Subcutaneous abdominal adipose tissue (tissue), 5 donors: Measurements from ENCODE around the gene ABCA7.

Source experiments
- H3K27ac ChIP-seq: one replicate; pipeline ENCODE4 v1.7.0; 2013; ENCODE audit warnings: low read depth, mild to moderate bottlenecking, inconsistent platforms, low read length, moderate library complexity
- H3K27me3 ChIP-seq, 5 donors: one replicate each; pipeline ENCODE4 v1.7.0; 2013; ENCODE audit warnings: low read length in 5 of 5, inconsistent platforms in 1 of 5; ENCODE audit not compliant: control insufficient read depth in 5 of 5, insufficient read depth in 4 of 5
- H3K36me3 ChIP-seq, 5 donors: one replicate each; pipeline ENCODE4 v1.7.0; 2013; ENCODE audit warnings: low read length in 5 of 5; ENCODE audit not compliant: control insufficient read depth in 5 of 5, insufficient read depth in 5 of 5
- H3K4me1 ChIP-seq, 5 donors: one replicate each; pipeline ENCODE4 v1.7.0; 2013; ENCODE audit warnings: low read length in 5 of 5, mild to moderate bottlenecking in 3 of 5, moderate library complexity in 1 of 5; ENCODE audit not compliant: control insufficient read depth in 5 of 5, insufficient read depth in 5 of 5
- H3K4me3 ChIP-seq, 5 donors: one replicate each; pipeline ENCODE4 v1.7.0; 2013; ENCODE audit warnings: low read length in 5 of 5, low read depth in 1 of 5
- H3K9ac ChIP-seq, 5 donors: one replicate each; pipeline ENCODE4 v1.7.0; 2013; ENCODE audit warnings: low read length in 5 of 5, mild to moderate bottlenecking in 4 of 5, moderate library complexity in 3 of 5
- H3K9me3 ChIP-seq, 5 donors: one replicate each; pipeline ENCODE4 v1.7.0; 2013; ENCODE audit warnings: low read length in 5 of 5; ENCODE audit not compliant: control insufficient read depth in 5 of 5
- donor health status: healthy.
- donor health status: healthy.
- donor health status: healthy.
- donor health status: healthy.
- donor health status: healthy.

The ABCA7 gene

DNA sequence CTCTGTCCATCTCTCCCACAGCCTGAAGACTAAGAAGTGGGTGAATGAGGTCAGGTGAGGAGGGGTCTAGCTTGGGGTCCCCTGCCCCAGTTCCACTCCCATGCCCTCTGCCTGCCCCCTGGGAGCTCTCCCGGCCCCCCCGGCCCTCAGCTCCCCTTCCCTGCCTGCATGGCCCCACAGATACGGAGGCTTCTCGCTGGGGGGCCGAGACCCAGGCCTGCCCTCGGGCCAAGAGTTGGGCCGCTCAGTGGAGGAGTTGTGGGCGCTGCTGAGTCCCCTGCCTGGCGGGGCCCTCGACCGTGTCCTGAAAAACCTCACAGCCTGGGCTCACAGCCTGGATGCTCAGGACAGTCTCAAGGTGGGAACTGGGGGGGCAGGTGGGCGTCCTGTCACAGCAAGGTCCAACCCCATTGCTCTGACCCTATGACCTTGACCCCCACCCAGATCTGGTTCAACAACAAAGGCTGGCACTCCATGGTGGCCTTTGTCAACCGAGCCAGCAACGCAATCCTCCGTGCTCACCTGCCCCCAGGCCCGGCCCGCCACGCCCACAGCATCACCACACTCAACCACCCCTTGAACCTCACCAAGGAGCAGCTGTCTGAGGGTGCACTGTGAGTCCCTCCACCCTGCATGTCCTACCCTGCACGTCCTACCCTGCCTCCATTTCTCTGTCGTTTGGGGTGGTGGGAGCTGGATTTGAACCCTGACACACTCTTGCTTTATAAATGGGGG is 16.1 kb downstream of the ABCA7 start:
- H3K4me3 ChIP-seq, result peak overlapping the region in 2 of 5 donors; percentile 6 to 13
- no peaks in the 10 kb centered on the region for H3K4me1 ChIP-seq
- no peak overlapping the region for H3K27ac ChIP-seq
- no peaks in the 10 kb centered on the region for H3K27me3 ChIP-seq
- H3K36me3 ChIP-seq, result peaks cover 0 to 49% (median 30%) of the 10 kb centered on the region in 5 donors
- H3K9me3 ChIP-seq, result peaks cover 11 to 47% (median 39%) of the 10 kb centered on the region in 5 donors
- H3K9ac ChIP-seq, result no peak overlapping the region

DNA sequence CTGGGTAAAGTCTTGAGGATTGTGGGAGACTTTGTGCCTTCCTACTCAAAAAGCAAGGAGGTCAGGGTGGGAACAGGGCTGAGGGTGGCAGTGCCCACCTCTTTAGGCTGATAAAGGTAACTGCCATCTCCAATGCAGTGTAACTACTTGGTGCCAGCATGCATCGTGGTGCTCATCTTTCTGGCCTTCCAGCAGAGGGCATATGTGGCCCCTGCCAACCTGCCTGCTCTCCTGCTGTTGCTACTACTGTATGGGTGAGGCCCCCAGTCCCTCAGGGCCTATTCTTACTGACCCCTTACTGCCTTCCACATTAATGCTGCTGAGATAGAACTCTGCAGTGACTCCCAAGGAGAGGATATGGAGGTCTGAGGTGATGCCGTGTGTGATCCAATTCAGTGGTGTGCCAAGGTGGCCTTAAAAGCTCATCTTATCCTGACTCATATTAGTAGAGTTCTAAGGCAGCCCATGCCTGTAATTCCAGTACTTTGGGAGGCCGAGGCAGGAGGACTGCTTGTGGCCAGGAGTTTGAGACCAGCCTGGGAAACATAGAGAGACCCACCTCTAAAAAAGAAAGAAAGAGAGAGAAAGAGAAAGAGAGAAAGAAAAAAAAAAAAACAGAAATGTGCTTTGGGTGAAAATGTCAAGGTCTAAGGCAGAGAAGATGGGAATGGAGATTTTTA is 17.4 kb downstream of the ABCA7 start:
- peak overlapping the region in 3 of 5 donors; percentile 13 to 49 (median 27) for H3K4me3 ChIP-seq
- H3K27ac ChIP-seq, result no peak overlapping the region
- no peaks in the 10 kb centered on the region for H3K27me3 ChIP-seq
- H3K4me1 ChIP-seq, result no peaks in the 10 kb centered on the region
- peaks cover 11 to 47% (median 39%) of the 10 kb centered on the region in 5 donors for H3K9me3 ChIP-seq
- no peak overlapping the region for H3K9ac ChIP-seq
- peaks cover 0 to 49% (median 30%) of the 10 kb centered on the region in 5 donors for H3K36me3 ChIP-seq

DNA sequence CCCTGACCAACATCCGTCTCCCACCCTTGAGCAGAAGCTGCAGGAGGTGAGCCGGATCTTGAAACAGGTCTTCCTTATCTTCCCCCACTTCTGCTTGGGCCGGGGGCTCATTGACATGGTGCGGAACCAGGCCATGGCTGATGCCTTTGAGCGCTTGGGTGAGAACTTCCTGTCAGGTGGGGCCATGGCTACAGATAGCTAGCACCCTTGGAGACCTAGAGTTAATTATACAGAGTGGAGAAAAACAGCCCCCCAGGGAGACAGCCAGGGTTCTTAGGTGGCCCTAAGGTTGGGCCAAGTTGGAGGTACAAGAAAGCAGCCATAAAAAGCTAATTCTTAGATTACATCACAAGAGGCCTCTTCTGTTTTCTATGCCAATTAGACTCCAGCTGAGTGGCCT is 18.2 kb downstream of the ABCA7 start:
- Histone ChIP-seq H3K4me1 (no peaks in the 10 kb centered on the region), H3K36me3 (peaks cover 0 to 49% (median 30%) of the 10 kb centered on the region in 5 donors), H3K4me3 (peak overlapping the region in 2 of 5 donors; percentile 22 to 51), H3K27ac (no peak overlapping the region), H3K27me3 (no peaks in the 10 kb centered on the region), H3K9me3 (peaks cover 11 to 47% (median 39%) of the 10 kb centered on the region in 5 donors), H3K9ac (no peak overlapping the region)

DNA sequence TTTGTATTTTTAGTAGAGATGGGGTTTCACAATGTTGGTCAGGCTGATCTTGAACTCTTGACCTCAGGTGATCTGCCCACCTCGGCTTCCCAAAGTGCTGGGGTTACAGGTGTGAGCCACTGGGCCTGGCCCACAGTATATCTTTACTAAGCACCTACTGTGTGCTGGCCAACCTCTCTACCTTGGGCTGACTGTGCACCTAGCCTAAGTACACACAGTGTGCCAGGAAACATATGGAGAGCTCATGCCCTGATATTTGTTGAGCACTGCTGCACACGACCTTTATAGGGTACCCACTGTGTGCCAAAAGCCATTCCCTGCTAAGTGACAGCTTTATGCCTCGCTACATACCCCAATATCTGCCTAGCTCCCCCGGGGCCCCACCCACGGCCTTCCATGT is 20.8 kb downstream of the ABCA7 start:
- Histone ChIP-seq H3K27ac (no peak overlapping the region), H3K4me1 (peaks cover 0 to 13% (median 11%) of the 10 kb centered on the region in 5 donors), H3K36me3 (peaks cover 0 to 30% (median 20%) of the 10 kb centered on the region in 5 donors), H3K4me3 (no peak overlapping the region), H3K9ac (no peak overlapping the region), H3K9me3 (peaks cover 11 to 39% (median 38%) of the 10 kb centered on the region in 5 donors), H3K27me3 (peaks cover 0 to 13% (median 0%) of the 10 kb centered on the region in 5 donors)

DNA sequence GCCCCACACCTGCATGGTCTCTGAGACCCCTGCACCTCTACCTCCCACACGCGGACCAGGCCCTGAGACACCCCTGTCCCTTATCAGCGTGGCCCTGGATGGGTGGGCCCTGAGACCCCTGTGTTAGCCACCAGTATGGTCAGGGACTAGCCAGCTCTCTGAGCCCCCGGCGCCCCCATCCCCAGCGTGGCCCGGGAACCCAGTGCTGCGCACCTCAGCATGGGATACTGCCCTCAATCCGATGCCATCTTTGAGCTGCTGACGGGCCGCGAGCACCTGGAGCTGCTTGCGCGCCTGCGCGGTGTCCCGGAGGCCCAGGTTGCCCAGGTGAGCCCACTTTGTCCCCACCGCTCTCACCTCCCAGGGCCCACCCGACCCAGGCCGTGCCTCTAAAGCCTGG is 22.1 kb downstream of the ABCA7 start:
- Histone ChIP-seq H3K9ac (no peak overlapping the region), H3K4me3 (no peak overlapping the region), H3K4me1 (peaks cover 0 to 22% (median 21%) of the 10 kb centered on the region in 5 donors), H3K9me3 (peaks cover 8 to 26% (median 25%) of the 10 kb centered on the region in 5 donors), H3K27me3 (peaks cover 0 to 24% (median 0%) of the 10 kb centered on the region in 5 donors), H3K27ac (no peak overlapping the region), H3K36me3 (peaks cover 0 to 17% (median 13%) of the 10 kb centered on the region in 5 donors)

DNA sequence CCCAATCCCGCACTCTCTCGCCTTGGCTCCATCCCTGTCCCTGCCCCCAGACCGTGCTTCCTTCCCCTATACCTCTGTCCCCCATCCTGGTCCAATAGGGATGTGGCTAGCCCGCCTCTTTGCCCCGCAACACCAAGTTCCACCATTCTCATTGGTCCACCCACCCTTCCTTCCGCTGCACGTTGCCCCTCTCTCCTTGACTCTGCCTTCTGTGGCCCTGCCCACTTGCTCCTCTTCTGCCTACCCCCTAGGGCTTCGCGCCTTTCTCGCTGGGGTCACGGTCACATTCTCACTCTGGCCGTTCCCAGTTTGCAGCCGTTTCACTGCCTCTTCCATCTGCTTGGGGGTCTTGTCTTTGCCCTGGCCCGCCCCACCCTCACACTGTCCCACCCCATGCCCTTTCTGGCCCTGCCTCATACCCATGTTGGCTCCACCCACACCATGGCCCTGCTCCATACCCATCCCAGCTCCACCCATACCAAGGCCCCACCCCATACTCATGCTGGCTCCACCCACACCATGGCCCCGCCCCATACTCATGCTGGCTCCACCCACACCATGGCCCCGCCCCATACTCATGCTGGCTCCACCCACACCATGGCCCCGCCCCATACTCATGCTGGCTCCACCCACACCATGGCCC is 22.6 kb downstream of the ABCA7 start:
- Histone ChIP-seq H3K4me3 (no peak overlapping the region), H3K36me3 (peaks cover 0 to 13% (median 10%) of the 10 kb centered on the region in 5 donors), H3K9me3 (peaks cover 4 to 21% (median 20%) of the 10 kb centered on the region in 5 donors), H3K27me3 (peaks cover 0 to 29% (median 0%) of the 10 kb centered on the region in 5 donors), H3K27ac (no peak overlapping the region), H3K9ac (no peak overlapping the region), H3K4me1 (peaks cover 0 to 27% (median 25%) of the 10 kb centered on the region in 5 donors)

DNA sequence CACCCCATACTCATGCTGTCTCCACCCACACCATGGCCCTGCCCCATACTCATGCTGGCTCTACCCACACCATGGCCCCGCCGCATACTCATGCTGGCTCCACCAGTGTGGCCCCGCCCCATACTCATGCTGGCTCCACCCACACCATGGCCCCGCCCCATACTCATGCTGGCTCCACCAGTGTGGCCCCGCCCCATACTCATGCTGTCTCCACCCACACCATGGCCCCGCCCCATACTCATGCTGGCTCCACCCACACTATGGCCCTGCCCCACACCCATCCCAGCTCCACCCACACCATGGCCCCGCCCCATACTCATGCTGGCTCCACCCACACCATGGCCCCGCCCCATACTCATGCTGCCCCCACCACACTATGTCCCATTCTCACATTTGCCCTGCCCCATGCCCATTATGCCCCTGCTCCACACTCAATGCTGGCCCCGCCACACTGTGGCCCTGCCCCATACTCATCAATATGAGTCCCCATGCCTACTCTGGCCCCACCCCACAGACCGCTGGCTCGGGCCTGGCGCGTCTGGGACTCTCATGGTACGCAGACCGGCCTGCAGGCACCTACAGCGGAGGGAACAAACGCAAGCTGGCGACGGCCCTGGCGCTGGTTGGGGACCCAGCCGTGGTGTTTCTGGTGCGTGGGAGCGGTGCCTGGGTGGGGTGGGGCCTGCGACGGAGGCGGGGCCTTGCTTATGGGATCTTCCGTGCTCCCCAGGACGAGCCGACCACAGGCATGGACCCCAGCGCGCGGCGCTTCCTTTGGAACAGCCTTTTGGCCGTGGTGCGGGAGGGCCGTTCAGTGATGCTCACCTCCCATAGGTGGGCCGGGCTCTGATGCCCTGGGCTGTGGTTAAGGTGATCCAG is 23.4 kb downstream of the ABCA7 start:
- H3K4me1 ChIP-seq, result peaks cover 0 to 30% (median 27%) of the 10 kb centered on the region in 5 donors
- H3K9me3 ChIP-seq, result peaks cover 4 to 13% (median 12%) of the 10 kb centered on the region in 5 donors
- H3K27ac ChIP-seq, result no peak overlapping the region
- peaks cover 0 to 10% (median 7%) of the 10 kb centered on the region in 5 donors for H3K36me3 ChIP-seq
- H3K4me3 ChIP-seq, result no peak overlapping the region
- H3K9ac ChIP-seq, result no peak overlapping the region
- H3K27me3 ChIP-seq, result peaks cover 0 to 36% (median 0%) of the 10 kb centered on the region in 5 donors

DNA sequence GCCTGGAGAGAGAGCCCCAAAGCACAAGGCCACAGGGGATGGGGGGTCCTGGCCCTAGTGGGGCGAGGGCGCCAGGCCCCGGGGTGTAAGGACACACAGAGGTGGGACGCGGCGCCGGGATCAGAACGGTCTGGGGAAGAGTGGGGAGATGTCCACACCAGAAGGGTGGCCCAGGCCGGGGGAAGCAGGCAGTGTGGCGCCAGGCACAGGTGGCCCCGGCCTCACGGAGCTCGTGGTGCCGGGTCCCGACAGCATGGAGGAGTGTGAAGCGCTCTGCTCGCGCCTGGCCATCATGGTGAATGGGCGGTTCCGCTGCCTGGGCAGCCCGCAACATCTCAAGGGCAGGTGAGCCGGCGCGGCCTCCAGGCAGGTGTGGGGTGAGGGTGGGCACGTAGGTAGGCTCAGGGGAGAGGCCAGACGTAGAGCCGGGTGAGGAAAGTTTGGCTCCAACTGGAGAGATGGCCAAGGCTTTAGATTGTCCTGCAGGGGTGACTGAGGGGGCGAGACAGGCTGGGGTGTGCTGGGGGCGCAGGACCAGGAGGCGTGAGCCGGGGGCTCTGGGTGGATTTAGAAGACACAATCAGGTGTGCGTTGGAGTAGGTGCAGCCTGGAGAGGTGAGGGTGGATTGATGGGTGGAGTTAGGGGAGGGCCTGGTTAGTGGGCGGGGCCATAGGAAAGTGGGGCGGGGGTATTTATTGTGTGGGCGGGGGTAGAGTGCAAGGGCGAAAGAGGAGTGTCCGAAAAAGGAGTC is 24.2 kb downstream of the ABCA7 start:
- H3K9me3 ChIP-seq, result peaks cover 0 to 6% (median 5%) of the 10 kb centered on the region in 5 donors
- H3K4me1 ChIP-seq, result peaks cover 0 to 38% (median 33%) of the 10 kb centered on the region in 5 donors
- peaks cover 0 to 5% (median 0%) of the 10 kb centered on the region in 5 donors for H3K36me3 ChIP-seq
- H3K9ac ChIP-seq, result no peak overlapping the region
- no peak overlapping the region for H3K27ac ChIP-seq
- H3K4me3 ChIP-seq, result no peak overlapping the region
- H3K27me3 ChIP-seq, result peaks cover 0 to 43% (median 0%) of the 10 kb centered on the region in 5 donors
